IPS DF 19.7 (cell line): ENCODE results near the gene IL36RN.

Experiments
- DNase-seq: peaks from one replicate; pipeline ENCODE4 v3.0.0-alpha.2; 2013; ENCODE audit warnings: low read depth, low spot score

Gene IL36RN

DNA sequence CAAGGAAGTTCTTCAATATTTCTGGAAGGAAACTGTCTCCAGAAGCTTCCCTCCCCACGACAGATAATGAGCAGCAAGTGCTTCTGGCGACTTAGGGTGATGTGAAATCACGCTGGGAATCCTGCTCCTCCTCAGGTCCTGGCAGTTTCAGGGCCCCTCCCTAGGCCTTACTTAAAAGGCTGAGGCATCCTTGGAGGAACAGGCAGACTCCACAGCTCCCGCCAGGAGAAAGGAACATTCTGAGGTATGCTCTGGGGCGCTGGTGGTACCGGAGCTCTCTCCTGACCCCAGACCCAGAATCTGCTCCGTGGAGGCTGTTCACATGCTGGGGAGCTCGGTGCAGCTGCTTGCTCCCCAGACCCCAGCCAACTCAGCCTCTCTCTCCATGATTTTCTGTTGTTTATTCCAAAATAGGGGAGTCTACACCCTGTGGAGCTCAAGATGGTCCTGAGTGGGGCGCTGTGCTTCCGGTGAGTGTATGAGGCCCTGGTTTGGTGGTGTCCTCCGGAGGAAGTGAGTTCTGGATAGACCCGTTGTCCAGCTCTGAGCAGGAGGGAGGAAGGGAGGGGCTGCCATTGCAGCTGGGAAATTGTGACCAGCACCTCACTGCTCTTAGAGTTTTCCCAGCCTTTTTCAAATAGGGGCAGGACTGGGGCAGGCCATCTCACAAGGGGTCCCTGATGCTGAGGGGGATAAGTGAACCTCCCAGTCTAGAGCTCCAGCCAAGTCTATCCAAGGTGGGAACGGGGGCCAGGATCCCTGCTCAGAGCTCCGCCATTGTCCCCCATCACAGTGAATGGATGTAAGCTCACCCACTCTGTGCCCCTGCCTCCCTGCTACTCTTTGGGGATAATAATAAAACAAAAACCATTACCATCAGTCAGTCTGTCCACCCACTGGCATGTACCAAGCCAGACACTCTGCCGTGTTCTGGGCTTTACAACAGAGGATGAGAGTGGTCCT lies at the start of gene IL36RN:
Gene IL36RN (plus strand): TSS at position 201 of the 963 bp plus-strand sequence. CDS start 241 bp downstream, at position 442.
- no peak for DNase-seq

DNA sequence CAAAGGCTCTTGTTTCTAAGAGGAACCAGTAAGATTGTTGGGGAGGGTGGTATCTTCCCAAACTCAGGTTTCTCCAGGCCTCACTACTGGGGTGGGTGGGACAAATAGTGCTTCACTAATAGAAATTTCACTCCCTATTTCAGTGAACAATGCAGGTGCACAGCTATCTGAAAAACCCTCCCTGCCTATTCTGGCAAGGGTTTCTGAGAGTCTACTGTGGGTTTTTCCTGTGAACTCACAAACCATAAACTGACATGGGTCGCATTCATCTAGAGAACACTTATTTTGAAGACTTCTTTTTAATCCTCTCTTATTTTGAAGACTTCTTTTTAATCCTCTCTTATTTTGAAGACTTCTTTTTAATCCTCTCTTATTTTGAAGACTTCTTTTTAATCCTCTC lies 49.4 kb upstream of the IL36RN start:
- no peak for DNase-seq

DNA sequence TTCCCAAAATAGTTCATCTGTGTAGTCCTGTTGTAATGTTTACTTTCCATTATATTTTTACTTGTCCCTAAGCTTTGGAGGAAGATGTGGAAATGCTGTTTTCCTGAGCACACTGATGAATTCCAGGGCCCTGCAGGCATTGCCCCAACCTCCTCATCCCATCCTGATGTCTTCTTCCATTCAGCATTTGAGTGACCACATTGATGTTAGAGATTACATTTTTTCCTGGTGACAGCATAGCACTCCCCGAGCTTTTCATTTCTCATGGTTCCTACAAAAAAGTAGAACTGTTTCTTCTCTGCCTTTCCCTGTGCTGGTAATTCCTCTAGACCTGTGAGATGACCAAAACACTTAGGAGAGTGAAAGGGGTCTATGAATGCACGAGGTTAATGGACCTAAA lies 48.9 kb upstream of the IL36RN start:
- no peak for DNase-seq

DNA sequence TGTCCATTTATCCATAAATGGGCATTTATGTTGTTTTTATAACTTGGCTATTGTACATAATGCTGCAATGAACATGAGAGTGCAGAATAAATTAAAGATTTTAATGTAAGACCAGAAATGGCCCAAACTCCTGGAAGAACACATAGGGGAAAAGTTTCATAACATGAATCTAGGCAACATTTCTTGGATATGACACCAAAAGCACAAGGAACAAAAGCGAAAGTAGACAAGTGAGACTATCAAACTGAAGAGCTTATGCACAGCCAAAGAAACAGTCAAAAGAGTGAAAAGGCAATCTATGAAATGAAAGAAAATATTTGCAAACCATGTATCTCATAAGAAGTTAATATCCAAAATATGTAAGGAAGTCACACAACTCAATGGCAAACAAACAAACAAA lies 47.9 kb upstream of the IL36RN start:
- DNase-seq = no peak

DNA sequence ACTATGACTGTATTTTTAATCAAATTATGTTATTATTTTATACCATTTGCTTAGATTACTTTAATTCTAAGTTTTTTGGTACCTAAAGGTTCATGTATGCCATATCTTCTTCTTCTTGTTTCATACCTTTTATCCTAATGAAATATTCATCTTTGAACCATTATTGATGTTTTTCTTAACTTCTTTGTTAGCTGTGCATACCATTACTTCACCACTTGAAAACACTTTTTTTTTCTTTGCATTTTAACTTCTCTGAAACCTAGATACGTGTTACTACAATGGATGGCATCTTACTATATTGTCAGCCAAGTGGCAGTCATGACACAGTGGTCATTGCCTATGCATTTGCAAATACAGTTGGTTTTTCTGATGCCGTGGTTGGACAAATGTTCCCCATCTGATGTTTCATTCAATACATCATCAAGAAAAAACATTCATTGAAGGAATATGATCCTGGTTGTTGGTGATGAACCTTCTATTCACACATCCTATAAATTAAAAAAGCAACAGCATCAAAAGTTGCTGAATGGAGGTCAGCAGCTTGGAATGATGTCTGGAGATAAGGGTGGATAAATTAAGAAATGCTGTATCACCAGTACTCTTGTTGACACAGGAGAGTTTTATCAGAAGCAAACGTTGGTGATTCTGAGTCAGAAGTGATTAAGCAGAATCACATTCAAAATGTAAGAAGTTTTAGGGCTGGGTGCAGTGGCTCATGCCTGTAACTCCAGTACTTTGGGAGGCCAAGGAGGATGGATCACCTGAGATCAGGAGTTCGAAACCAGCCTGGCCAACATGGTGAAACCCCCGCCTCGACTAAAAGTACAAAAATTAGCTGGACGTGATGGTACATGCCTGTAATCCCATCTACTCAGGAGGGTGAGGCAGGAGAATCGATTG lies 46.3 kb upstream of the IL36RN start:
- no peak for DNase-seq

DNA sequence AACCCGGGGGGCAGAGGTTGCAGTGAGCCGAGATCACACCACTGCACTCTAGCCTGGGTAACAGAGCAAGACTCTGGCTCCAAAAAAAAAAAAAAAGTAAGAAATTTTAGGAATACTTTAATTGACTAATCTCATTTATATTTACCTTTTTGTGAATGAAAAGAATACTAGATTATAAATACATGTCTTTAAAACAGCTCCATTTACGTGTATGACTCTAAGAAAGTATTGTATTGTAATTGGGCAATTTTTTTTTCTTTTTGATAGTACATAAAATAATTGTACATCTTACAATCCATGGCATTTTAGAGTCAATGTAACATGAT lies 45.7 kb upstream of the IL36RN start:
- DNase-seq = no peak

DNA sequence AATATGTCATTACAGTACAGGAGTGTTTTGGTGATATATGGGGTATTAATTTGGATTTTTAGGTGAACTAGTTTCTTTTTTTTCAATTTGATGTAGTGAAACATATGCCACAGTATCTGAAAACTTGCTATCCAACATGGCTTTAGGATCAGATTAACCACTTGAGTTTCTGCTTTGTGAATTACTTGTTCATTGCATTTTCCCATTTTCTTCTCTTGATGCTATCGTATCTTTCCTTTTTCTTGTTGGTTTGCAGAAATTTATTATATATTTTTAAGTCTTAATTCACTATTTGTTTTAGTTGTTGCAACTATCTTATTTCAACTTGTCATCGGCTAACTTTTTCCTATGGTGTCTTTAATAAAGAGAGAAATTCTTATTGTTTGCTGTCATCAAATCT lies 44.9 kb upstream of the IL36RN start:
- DNase-seq = no peak

DNA sequence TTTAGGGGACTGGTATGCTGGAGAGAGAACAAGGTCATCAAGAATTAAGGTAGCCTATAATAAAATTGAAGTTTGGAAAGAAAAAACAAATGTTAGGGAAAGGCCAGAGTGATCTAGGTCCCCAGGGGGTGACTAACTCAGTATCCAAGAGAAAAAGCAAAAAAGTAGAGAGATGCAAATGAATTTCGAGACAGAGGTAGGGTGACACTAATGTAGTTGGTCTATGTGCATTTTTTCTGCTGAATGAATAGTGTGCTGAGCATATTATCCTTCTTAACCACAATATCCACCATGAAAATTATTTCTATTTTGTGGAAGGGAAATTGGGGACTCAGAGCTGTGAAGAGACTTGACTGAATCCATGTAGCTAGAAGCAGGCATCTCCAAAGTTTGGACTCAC lies 44.0 kb upstream of the IL36RN start:
- DNase-seq = no peak

DNA sequence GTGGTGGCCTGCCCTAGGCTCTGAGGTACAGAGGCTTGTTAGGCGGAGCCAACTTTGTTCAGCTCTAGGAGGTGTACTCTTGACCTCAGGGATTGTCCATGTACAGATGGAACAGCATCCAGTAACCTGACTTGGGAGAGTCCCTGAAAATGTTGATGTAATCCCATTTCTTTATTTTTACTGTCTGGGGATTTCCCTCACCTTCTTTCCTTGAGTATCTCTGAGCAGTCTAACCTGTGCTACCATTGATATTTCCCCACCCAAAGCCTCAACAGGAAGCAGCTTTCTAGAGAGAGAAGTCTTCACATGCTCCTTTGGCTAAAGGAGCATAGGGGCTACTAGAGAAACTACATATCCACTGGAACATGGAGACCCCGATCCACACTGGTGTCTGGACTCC lies 43.3 kb upstream of the IL36RN start:
- DNase-seq = no peak

DNA sequence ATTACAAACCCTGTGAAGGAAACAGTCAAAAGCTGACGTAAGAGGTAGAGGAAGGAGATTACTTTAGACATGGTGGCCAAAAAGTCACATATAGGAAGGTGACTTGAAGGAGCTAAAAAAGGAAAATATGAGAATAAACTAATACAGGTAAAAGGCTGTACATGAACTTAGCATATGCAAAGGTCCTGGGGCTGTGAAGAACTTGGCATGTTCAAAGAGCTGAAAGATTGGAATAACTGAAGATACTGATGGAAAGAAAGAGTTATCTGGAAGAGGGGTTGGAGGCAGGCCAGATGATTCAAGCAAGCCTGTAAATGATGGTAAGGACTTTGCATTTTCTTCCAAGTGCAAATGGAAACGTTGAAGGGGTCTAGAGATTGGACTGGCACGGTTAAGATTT lies 40.5 kb upstream of the IL36RN start:
- DNase-seq = no peak

DNA sequence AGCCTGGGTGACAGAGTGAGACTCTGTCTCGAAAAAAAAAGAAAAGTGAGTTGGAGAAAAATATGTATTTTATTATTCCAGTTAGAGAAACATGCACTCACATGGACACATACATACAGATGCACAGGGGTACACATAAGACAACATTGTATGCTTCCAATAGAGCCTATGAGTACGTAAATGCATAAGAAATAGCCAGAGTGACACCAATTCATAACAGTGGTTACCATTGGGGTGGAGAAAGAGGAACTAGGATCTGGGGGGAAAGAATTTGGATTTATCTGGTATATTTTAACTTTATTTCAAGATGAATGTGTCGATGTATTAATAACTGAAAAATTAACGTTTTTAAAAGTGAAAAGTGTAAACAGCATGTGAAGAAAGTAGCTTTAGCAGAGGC lies 37.7 kb upstream of the IL36RN start:
- no peak for DNase-seq

DNA sequence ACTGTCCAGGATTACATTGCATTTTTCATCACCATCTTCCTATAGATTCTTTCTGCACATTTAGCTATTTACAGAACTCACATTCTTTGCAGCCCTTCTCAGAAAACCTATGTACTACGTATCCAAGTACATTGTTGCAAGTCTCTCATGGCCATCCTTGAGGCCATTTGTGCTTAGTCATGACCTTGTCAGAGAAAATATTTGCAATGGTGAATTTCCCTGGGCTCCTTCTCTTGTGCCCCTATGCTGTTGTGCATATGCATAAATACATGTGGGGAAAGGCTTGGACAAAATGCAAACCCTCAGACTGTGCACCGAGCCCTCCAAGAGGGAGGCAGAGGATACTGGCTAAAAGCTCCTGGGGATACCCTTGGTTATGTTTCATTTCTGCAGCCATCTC lies 34.2 kb upstream of the IL36RN start:
- DNase-seq = no peak

DNA sequence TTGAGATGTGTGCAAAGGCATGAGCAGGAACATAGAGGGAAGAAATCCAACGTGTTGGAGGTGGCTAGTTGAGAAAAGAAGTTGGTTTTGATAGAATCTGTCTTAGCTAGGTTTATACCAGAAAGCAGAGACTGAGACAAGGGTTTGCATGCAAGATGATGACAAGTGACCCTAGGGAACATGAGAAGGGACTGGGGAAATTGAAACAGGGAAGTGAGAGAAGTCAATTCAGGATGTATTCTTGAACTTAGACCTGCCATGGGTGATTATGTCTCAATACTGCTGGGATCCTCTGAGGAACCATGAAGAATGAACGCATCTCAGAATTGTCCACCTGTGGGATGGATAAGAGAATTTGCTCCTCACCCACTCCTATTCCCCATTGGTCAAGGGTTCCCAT lies 33.3 kb upstream of the IL36RN start:
- DNase-seq = no peak

DNA sequence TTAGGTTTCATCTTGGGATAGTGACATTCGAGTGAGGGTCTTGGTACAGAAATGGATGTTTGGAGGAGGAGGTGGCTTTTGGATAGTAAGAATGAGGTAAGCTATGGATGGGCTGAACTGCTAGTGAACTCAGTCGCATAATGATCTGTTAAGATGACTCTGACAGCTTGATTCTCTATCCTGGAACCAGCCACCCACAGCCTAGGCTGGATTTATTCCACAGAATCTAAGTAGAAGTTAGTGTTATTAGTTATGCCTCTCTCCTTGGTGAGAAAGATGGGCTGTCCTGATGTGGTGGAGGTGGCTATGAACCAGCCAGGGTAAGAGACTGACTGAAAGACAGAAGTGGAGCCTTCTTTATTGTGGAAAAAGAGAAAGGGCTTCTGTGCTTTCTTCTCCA lies 31.3 kb upstream of the IL36RN start:
- no peak for DNase-seq

DNA sequence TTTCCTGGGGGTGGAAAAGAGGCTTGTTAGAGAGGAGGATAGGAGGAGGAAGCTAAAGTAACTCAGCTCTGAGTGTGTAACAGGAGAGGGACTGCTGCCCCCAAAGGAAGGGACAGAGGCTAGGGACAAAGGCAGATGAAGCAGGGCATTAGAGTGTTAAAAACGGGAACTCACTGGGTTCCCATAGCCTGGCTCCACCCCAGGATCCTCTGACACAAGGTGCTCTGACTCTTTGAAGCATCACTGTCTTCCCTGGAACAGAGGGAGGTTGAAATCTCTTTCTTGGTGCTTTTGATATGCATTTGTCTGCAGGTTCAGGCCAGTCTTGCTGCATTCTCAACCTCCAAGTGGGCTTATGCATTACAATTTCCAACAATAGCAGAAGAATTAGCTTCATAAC lies 30.9 kb upstream of the IL36RN start:
- peak; percentile 3 for DNase-seq

DNA sequence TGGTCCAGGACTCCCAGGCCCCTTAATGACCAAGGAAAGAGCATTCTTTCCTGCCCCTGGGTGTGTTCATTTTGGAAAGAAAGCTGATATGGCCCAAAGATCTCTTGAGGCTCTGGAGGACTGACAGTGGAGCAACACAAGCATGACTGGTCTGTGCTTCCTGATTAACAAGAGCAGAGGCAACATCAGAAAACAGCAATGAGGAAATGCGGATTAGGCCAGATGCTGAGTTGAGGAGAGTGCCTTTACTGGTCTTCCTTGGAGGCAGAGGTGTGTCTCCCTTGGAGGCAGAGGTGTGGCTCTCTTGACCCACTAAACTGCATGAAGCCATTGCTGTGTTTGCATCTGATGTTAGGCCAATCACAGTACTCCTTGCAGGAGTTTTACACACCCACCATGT lies 26.3 kb upstream of the IL36RN start:
- DNase-seq = no peak

DNA sequence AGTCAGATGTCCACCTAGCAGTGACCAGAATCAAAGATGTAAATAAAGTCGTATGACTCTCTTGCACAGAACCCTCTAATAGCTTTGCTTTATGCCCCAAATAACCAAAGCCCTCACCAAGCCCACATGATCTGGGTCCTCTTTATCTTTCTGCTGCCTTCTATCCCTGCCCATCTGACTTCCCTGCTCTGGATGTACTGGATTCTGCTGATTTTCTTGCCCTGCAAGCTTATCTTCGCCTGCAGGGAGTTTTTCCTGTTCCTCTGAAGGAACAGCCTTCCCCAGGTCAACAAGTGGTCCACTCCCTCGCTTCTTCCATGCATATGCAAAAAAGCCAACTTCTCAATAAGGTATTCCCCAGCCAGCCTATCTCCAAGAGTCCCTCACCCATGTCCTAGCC lies 25.0 kb upstream of the IL36RN start:
- no peak for DNase-seq

DNA sequence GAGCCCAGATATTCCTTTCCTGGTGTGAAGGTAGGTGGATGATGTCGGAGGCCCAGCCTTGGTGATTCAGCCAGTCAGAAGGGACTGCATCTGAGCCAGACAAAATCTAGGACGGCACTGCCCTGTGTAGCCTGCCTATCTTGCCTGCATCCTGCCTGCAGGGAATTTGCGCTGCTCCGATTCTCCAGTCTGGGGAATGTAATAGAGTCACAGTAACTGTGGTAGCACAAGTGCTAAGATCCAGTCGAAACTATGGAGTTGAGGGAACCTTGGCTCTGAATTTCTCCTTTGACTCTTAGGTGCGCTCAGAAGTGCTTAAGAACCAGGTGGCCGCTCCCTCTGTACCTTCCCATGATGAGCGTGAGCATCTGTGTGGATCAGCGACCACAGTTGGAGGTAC lies 22.2 kb upstream of the IL36RN start:
- no peak for DNase-seq

DNA sequence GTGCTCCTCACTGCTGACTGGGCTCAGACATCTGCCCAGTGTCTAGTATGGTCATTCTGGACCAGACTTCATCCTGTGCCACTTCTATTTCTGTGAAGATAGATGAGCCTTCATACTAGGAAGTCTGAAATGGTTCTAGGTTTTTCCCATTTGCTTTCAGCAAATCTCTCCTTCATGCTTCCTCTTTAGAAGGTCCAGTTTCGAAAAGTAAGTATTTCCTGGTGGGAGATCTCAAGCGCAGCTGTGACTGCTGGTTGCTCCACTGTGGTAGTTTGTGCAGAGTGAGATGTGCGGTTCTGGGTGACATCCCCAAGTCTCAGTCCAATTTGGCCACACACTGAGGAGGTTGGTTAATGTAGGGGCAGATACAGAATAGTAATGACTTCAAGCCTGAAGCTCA lies 20.7 kb upstream of the IL36RN start:
- no peak for DNase-seq

DNA sequence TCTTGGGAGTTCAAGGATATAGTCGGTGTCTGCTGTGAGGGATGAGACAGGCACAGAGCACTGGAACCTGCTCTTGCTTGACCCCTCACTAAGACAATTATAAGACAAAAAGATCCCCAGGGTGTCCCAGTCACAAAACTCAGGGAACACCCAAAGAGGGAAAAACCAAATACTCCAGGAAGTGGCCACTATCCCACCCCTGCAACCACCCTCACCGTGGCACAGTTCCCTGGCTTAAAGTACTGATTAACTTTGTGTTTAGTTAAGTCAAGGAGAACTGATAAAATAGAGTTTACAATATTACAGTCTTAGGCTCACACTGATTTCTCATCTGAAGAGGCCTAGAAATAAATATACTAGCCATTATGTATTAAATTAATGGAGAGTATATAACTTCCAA lies 19.8 kb upstream of the IL36RN start:
- DNase-seq = no peak

DNA sequence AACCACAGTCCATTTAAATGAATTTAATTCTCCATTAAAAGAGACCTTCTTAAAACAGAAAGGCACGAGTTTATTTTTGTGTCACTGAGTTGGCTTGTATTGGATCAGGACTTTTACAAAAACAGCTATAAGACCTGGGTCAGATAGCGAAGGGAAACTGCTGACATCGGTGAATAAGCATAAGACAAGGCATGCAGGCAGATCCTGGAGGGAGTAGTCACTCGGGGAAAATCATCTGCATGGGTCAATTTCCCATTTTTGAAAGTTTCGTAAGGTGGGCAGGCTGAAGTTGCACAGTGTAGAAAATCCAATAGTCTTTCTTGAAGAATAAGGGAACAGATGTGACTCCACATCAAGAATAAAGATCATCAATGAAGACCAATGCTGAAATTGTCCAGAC lies 19.3 kb upstream of the IL36RN start:
- DNase-seq = no peak

DNA sequence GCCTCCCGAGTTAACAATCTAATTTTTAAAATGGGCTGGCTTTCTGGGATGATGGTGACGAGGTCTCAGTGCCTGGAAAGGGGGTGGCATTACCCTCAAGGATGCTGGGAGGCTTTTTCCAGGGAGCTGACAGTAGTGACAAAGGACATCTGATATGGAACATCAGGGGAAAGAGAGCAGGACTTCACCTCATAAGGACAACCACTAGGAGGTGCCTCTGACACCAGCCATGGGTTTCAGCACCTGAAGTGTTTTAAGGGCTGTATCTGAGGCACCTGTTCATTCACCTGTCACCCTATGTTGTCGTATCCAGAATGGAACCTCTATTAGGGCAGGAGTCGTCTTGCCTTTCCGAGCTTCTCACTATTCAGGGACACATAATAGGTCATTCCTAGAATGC lies 17.1 kb upstream of the IL36RN start:
- no peak for DNase-seq

DNA sequence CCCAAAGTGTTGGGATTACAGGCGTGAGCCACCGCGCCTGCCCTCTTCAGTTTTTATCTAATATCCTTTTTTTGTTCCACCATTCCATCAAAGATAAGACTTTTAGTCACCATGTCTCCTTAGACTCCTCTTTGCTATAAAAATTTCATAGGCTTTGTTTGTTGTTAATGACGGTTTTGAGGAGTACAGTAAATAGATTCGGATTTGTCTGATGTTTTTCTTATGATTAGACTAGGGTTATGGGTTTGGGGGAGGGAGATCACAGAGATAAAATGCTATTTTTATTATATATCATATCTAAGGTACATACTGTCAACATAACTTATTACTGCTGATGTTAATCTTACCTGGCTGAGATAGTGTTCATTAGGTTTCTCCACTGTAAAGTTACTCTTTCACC lies 12.5 kb upstream of the IL36RN start:
- DNase-seq = no peak
